HG02870 (cell line): ENCODE measurements around the gene CCL4.
"Not testable (repeated sequence)": the region's sequence is repeated elsewhere in the genome, so short reads cannot be mapped to it uniquely, and the experiment has no call there.

ENCODE experiments used
- ATAC-seq: cut with Tn5 transposase; IDR thresholded peaks from one replicate; pipeline ENCODE4 v1.9.1; 2021; ENCODE audit warnings: mild to moderate bottlenecking, moderate library complexity; ENCODE audit not compliant: unreplicated experiment

CCL4 gene

GRCh38 chr17:36115649-36115977, 12.0 kb downstream of the CCL4 start:
- not testable (repeated sequence) for ATAC-seq

- ATAC-seq, result no peak
Measured at GRCh38 chr17:36117505-36118382, 14.1 kb downstream of the CCL4 start.

- no peak for ATAC-seq
Measured at GRCh38 chr17:36118477-36119353, 15.1 kb downstream of the CCL4 start.

- no peak for ATAC-seq
Measured at GRCh38 chr17:36120221-36120620, 16.6 kb downstream of the CCL4 start.

- not testable (repeated sequence) for ATAC-seq
Measured at GRCh38 chr17:36121099-36121498, 17.5 kb downstream of the CCL4 start.

- no peak for ATAC-seq
Measured at GRCh38 chr17:36123431-36123830, 19.8 kb downstream of the CCL4 start.

GRCh38 chr17:36124879-36125824, 21.5 kb downstream of the CCL4 start:
- no peak for ATAC-seq

- ATAC-seq, result no peak
Measured at GRCh38 chr17:36127199-36127893, 23.7 kb downstream of the CCL4 start.

- no peak for ATAC-seq
Measured at GRCh38 chr17:36127911-36128310, 24.3 kb downstream of the CCL4 start.

- ATAC-seq, result no peak
Measured at GRCh38 chr17:36128411-36128978, 24.9 kb downstream of the CCL4 start.

- no peak for ATAC-seq
Measured at GRCh38 chr17:36129616-36130015, 26.0 kb downstream of the CCL4 start.

- ATAC-seq, result no peak
Measured at GRCh38 chr17:36130346-36130745, 26.7 kb downstream of the CCL4 start.

GRCh38 chr17:36131421-36131820, 27.8 kb downstream of the CCL4 start:
- ATAC-seq, result no peak

- ATAC-seq, result no peak
Measured at GRCh38 chr17:36131931-36132330, 28.3 kb downstream of the CCL4 start.

GRCh38 chr17:36132421-36132831, 28.8 kb downstream of the CCL4 start:
- no peak for ATAC-seq

GRCh38 chr17:36133602-36134236, 30.1 kb downstream of the CCL4 start:
- ATAC-seq, result no peak

- ATAC-seq, result no peak
Measured at GRCh38 chr17:36135465-36135864, 31.8 kb downstream of the CCL4 start.

GRCh38 chr17:36136036-36136435, 32.4 kb downstream of the CCL4 start:
- no peak for ATAC-seq

- no peak for ATAC-seq
Measured at GRCh38 chr17:36136439-36136838, 32.8 kb downstream of the CCL4 start.
